ENCODE results near the gene CDY2B.
"Not testable (repeated sequence)": the region's sequence is repeated elsewhere in the genome, so short reads cannot be mapped to it uniquely, and the experiment has no call there.

- TF ChIP-seq, protein P1, sequence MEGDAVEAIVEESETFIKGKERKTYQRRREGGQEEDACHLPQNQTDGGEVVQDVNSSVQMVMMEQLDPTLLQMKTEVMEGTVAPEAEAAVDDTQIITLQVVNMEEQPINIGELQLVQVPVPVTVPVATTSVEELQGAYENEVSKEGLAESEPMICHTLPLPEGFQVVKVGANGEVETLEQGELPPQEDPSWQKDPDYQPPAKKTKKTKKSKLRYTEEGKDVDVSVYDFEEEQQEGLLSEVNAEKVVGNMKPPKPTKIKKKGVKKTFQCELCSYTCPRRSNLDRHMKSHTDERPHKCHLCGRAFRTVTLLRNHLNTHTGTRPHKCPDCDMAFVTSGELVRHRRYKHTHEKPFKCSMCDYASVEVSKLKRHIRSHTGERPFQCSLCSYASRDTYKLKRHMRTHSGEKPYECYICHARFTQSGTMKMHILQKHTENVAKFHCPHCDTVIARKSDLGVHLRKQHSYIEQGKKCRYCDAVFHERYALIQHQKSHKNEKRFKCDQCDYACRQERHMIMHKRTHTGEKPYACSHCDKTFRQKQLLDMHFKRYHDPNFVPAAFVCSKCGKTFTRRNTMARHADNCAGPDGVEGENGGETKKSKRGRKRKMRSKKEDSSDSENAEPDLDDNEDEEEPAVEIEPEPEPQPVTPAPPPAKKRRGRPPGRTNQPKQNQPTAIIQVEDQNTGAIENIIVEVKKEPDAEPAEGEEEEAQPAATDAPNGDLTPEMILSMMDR (conservative IDR thresholded peaks at IDR 0.05 in 1 of 2, IDR thresholded peaks at IDR 0.05 in 1 of 2; ENCODE audit: extremely low read depth in 1 of 2, insufficient read depth in 1 of 2, low read depth in 1 of 2, low read length in 2 of 2), result not testable (repeated sequence)
- TF ChIP-seq EZH2 (IDR thresholded peaks at IDR 0.05; ENCODE audit: borderline replicate concordance, low read length), result not testable (repeated sequence)
Observed at GRCh38 chrY:17908009-17908408, 28.0 kb upstream of the CDY2B start.

Data from mammary epithelial cell (primary cell).